Hematopoietic multipotent progenitor cell treated with erythropoietin and hydrocortisone succinate and interleukin-3 and kit ligand, for 15 days (in vitro differentiated cells): ENCODE results near the gene MS4A10.
A peak's percentile ranks its signal among the peaks of the same experiment; 100 is the strongest.

Experiments
- DNase-seq: peaks from one replicate; pipeline ENCODE4 v3.0.0-alpha.2; 2015; ENCODE audit warnings: low spot score

MS4A10 gene

DNA sequence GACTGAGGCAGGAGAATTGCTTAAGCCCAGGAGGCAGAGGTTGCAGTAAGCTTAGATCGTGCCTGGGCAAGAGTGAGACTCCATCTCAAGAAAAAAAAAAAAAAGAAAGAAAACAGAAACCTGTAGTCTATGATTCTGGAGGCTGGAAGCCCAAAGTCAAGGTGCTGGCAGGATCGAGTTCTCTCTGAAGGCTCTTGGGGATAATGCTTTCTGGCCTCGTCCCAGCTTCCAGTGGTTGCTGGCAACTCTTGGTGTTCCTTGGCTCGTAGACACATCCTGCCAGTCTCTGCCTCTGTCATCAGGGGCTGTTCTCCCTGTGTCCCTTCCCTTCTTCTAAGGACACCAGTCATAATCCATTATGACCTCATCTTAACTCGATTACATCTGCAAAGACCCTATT, 40.0 kb downstream of the MS4A10 start:
- DNase-seq: no peak

DNA sequence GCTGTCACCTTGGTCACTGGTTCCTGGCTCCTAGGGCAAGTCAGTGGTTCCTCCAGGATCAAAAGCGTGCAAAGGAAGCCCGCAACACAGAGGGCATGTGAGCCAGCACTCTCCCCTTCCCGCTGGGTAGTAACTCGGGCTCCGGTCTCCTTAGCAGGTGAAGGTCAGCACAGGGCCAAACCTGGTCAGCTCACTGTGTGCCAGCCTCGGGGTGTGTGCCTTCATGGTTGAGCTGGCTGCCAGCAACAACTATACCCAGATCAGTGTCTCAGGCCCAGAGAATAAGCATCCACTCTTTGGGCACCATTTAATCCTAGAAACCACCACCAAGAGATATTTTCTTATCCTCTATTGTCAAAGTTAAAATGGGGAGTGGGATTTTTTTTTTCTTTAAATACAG, 40.7 kb downstream of the MS4A10 start:
- DNase-seq: no peak

DNA sequence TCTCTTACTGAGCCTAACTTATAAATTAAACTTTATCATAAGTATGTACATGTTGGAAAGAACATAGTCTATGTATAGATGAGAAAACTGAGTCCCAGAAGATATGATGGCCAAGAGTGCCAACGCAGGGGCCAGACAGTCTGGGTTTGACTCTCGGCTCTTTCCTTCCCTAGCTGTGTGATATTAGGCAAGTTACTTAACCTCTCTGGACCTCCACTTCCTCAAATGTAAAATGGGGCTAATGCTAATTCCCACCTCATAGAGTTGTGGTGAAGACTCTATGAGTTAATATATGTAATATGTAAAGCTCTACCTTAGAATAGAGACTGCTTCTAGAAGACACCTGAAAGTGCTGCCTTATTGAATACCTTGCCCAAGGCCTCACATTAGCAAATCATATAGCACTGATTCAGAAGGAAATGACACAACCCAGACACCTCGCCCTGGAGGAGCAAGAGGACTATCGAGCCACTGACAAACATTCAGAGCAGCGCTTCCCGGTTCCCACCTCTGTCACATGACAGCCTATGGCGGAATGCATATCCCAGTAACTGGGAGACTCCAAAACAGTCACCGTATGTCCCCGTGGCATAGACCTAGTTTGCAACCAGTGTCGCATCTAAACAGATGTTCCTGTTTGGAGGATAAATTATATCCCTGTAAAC, 45.5 kb downstream of the MS4A10 start:
- no peak for DNase-seq

- peak; percentile 79 for DNase-seq
Measured at GRCh38 chr11:60831143-60831500, 46.0 kb downstream of the MS4A10 start.

- peak; percentile 24 for DNase-seq
Measured at GRCh38 chr11:60831501-60832079, 46.5 kb downstream of the MS4A10 start.

DNA sequence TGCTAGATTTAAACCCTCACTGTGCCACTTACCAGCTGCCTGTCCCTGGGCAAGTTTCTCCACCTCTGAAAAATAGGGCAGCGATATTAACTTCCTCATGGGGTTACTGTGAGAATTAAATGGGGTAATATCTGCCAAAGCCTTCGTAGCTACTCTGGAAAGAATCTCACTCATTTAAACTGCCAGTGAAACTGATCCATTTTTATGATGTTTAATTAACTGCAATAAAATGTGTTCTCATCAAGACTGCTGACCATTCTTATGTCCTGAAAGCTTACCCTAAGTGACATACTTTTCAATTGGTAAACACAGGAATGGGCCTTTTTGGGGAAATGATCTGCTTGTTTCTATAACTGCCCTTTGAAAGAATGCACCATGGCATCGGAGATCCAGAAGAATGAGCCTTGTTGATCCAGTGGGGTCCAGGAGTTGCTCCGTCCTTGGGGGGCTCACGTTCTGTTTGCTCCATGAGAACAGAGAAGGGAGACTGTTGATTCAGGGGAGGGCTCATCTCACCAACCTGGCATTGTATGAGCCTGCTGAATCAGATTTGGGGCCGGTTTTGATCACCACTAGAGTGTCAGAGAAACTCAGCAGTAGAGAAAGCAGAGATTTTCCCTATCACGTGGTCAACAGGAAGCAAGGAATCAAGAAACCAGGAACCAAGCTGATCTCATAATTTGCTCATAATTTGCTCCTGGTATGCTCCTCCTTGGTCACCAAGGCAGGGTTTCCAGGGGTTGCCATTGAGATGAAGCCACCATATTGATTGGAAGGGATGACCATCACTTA, 49.8 kb downstream of the MS4A10 start:
- no peak for DNase-seq

DNA sequence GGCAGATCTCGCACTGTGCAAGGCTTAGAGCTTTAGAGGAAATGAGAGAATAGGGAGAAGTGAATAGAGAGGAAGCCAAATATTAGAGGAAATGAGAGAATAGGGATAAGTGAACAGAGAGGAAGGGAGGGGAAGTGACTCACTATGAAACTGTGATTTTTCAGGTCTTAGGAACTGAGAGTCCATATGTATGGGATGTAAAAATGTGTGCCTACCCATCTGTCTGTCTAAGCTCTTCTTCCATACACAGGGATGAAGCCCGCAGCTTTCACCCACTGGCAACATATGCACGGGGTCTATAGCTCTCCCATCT, 50.4 kb downstream of the MS4A10 start:
- DNase-seq: no peak

DNA sequence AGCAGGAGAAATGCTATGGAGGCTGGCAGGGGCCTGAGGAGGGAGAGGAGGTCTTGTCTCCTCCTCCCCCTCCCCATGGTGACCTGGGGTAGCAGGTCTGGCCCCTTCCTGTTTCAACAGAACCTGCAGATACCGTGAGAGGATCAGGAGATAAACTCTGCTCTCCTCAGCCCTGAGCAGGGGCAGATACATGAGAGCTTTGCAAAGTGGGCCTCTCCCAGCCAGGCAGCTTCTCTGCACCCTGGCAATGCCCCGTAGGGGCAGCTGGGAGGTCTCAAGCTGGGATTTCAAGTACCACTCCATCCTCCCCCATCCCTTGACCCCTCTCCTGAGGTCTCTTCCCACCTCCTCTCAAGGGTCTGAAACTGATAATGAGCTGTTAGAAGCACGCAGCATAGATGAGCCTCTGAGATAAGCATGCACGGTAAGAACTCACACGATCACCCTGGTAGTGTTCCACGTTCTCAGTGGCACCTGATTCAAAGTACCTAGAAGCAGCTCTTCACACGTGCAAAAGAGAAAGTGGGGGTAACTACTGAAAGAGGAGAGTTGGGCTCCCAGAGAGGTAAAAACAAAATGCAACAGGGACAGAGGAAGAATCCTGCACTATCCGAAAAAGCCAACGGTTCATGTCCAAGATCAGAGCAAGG, 51.9 kb downstream of the MS4A10 start:
- no peak for DNase-seq

DNA sequence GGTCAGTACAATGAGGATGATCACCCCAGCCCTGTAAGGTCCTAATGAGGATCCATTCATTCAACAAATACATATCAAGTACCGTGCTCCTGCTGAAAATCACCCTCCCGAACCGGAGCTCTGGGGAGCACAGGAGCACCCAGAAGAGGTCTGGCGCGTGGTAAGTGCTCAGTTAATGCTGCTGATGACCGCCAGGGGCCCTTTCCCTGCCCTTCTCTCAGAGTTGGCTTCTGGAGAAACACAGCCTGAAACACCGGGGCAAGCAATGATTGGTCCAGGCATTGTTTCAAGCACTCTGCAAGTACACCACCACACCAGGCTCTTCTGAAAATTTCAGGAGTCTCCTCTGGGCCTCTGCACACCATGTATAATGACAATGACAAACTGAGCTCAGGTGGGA, 53.0 kb downstream of the MS4A10 start:
- no peak for DNase-seq

DNA sequence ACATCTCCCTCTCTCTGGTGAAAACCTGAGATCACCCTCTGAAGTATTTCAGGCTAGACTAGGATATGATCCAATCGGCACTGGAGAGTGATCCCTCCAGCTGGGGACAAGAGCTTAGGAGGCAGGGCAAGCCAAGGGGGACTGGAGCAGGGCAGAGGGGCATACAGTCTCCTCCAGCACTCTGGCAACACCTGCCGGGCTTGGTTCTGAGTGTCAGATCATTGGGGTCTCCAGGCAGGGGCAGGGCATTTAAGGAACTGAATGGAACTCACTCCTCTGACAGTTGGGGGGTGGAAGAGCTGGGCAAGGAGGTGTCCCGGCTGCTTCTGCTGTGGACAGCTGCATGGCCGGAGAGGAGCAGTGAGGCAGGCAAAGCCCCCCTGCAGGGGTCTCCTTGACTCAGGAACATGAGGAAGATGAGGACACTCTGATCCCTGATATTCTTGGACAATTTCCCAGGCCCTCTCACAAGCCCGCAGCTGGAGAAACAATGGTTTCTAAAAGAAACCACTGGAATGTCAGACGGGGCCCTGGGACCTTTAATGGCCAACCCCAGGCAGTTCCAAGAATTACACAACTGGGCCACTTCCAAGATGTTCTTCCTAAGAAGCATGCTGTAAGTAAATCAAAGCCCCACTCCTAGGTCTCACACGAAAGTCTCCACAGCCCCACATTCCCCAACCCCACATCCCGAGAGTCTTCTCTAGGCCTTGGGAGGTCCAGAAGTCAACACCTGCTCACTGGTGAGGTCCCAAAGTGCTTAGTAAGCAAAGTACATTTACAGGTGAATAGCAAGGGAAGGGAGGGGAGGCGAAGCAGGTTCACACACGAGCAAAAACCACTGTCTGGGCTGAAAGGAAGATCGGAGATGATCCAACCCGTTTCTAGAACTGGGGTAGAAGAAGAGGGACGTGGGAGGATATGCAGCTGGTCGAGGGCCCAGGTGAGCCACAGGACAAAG, 55.6 kb downstream of the MS4A10 start:
- DNase-seq: no peak

- peak; percentile 93 for DNase-seq
Measured at GRCh38 chr11:60841797-60842667, 56.9 kb downstream of the MS4A10 start, which contains the start of gene CCDC86. TSS of gene CCDC86 (plus strand) at chr11:60842113. CDS start at chr11:60842125, 12 bp downstream.

DNA sequence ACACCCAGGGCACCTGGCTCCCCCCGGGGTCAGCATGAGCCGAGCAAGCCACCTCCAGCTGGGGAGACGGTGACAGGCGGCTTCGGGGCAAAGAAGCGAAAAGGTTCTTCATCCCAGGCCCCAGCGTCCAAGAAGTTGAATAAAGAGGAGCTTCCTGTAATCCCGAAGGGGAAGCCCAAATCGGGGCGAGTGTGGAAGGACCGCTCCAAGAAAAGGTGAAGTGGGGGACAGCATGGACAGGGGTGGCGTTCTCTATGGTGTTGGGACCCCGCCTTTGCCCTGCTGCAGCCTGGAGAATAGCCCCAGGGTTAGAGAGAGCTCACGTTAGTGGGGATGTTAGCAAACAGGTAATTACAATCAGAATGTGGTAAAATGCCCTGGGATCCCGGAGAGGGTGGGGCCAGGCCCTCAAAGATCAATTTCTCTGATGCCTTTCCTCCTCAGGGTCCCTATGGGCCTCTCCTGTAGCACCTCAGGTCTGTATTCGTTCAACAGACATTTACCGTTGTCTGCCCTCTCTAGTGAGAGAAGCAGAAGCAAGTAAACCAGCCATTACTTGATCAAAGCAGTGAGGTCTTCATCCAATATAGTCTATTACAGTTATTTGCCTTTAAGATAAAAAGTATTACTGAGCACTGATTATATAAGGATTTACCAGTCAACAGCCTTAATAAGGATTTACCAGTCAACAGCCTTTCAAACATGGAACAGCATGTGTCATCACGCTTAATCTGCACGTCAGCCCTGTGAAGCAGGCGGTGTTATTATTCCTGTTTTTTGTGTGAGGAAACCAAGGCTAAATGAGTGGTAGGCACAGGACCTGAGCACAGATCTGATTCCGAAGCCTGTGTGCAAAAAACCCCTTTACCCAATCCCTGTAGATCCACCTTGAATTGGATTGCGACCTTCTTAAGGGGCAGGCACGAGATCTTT, 57.8 kb downstream of the MS4A10 start:
- no peak for DNase-seq

DNA sequence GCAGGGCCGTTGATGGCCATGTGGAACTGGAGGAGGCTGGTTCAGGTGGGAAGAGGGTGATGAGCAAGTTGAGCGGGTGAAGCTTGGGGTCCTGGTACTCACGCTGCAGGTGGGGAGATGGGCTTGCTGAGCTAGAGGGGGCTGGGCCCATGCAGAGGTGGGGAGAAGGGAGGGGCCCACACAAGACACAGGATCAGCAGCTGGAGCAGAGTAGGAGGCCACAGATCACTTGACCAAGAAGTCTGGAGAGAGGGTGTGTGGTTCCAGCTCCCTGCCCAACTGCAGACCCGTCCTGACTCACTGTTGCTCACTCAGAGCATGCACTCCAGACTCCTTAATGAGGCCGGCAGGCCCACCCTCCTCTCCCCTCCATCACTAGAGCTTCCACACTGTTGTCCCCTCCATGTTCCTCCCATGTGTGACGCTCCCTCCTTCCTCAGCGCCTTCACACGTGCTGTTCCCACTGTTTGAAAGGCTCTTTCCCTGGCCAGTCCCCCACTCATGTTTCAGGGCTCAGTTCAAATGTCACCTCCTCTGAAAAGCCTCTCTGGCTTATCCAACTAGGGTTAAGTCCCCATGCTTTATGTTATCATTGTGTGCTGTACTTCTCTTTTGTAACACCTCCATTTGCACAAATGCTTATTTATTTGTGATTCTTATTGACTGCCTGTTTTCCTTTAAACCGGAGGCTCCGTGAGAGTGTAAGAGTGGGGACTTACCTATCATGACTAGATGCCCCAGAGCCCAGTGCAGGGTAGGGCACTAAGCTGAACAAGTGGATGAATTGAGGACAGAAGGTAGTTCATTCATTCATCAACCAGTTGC, 59.1 kb downstream of the MS4A10 start:
- no peak for DNase-seq

DNA sequence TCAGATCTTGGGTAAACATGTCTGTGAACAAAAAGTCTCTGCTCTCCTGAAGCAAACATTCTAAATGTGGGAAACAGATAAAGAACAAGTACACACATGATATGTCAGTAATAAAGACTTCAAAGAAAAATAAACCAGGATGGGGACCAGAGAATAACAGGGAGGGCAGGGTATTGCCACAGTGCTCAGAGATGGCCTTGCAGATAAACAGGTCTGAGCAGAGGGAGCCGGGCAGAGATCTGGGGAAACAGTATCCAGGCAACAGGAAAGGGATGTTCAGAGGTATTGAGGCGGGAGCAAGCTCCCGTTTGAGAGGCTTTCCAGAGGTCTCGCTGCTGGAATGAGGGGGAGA, 59.7 kb downstream of the MS4A10 start:
- no peak for DNase-seq

DNA sequence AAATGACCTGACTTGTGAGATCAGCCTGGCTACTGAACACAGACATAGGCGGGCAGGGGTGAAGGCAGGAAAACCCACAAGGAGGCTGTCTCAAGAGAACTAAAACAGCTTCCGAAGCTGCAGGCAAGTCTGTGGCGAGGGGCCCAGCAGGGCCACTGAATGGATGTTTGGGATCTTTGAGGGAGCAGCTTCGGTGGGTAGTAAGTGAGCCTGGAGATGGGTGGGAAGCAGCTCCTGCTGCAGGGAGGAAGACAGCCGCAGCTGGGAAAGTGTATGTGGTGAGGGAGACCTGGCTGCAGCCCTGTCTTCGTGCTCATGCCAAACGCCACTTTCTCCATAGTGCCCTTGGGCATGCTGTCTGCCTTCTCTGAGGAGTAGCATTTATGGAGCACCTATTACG, 60.2 kb downstream of the MS4A10 start:
- DNase-seq: no peak

GRCh38 chr11:60847281-60847680, 62.1 kb downstream of the MS4A10 start:
- DNase-seq: no peak

DNA sequence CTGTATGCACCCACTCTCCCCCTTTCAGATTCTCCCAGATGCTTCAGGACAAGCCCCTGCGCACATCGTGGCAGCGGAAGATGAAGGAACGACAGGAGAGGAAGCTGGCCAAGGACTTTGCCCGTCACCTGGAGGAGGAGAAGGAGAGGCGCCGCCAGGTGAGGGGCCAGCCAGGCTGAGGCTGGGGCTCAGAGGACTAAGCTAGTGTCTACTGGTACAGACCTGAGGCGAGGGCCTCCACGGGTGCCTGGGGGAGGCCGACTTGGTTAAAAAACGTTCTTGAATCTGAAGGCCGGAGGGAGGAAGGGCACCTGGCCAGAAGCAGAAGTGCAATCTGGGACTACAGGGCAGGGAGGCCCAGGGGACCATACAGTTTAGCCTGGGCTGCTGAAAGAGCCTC, 62.8 kb downstream of the MS4A10 start:
- no peak for DNase-seq

DNA sequence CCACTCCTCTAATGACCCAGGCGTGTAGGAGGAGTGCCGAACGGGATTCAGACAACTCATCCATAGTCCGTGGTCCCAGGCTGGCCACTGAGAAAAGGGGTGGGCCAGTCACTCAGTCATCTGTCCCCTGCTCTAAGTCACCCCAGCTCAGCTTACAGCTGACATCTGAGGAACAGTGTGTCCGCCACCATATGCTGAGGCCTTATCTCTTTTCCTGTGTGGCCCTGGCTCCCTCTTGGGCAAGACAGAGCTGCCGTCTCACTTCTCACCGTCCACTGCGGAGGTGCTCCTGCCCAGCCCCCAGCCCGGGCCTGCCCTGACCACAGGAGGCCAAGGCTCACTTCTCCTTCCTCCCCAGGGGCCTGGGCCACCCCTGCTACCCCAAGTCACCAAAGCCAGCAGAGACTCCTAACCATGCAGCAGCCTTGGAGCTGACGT, 63.6 kb downstream of the MS4A10 start:
- no peak for DNase-seq
